Hematopoietic multipotent progenitor cell (in vitro differentiated cells): Measurements from ENCODE around the gene RXRG. TPM values are rescaled to one million over a fixed set of nuclear protein-coding genes. Genes with fewer than 3 reads are reported as not detected.
"Not testable (repeated sequence)": the region's sequence is repeated elsewhere in the genome, so short reads cannot be mapped to it uniquely, and the experiment has no call there.

Experiments used
- DNase-seq, 3 donors: peaks; one replicate each; pipeline ENCODE4 v3.0.0-alpha.2; 2011 to 2015; ENCODE audit warnings: low read depth in 2 of 3, low spot score in 2 of 3
- total RNA-seq: library from RNA; depleted of rRNA; stranded (reverse); fragments of >200 nt; gene quantifications from one replicate; pipeline ENCODE4 v1.2.3, GENCODE V29; 2012

Gene RXRG
- not detected for total RNA-seq

GRCh38 chr1:165444897-165445370 is at the start of gene RXRG:
TSS of gene RXRG (minus strand) at chr1:165445126. CDS start at chr1:165444893, 233 bp downstream.
- DNase-seq: peak in 2 of 3 donors; percentile 7 to 40

- DNase-seq: no peak
Observed at GRCh38 chr1:165492845-165493373, 48.0 kb upstream of the RXRG start.

GRCh38 chr1:165490175-165490574 is 45.2 kb upstream of the RXRG start:
- no peak for DNase-seq

- DNase-seq: no peak
Observed at GRCh38 chr1:165487921-165488320, 43.0 kb upstream of the RXRG start.

GRCh38 chr1:165486663-165487062 is 41.7 kb upstream of the RXRG start:
- DNase-seq: no peak

- DNase-seq: no peak
Observed at GRCh38 chr1:165485716-165486115, 40.8 kb upstream of the RXRG start.

- DNase-seq: no peak
Observed at GRCh38 chr1:165484532-165484931, 39.6 kb upstream of the RXRG start.

- DNase-seq: no peak
Observed at GRCh38 chr1:165483412-165483811, 38.5 kb upstream of the RXRG start.

- peak in 1 of 3 donors; percentile 4 for DNase-seq
Observed at GRCh38 chr1:165481820-165482532, 37.0 kb upstream of the RXRG start.

GRCh38 chr1:165476776-165477175 is 31.9 kb upstream of the RXRG start:
- no peak for DNase-seq

GRCh38 chr1:165474196-165474595 is 29.3 kb upstream of the RXRG start:
- no peak for DNase-seq

- no peak for DNase-seq
Observed at GRCh38 chr1:165473081-165473480, 28.2 kb upstream of the RXRG start.

- DNase-seq: no peak
Observed at GRCh38 chr1:165468726-165469249, 23.9 kb upstream of the RXRG start.

- no peak for DNase-seq
Observed at GRCh38 chr1:165468253-165468652, 23.3 kb upstream of the RXRG start.

GRCh38 chr1:165467706-165468105 is 22.8 kb upstream of the RXRG start:
- no peak for DNase-seq

- no peak for DNase-seq
Observed at GRCh38 chr1:165463978-165464377, 19.1 kb upstream of the RXRG start.

- DNase-seq: not testable (repeated sequence)
Observed at GRCh38 chr1:165459683-165460082, 14.8 kb upstream of the RXRG start.

- no peak for DNase-seq
Observed at GRCh38 chr1:165456861-165457260, 11.9 kb upstream of the RXRG start.

GRCh38 chr1:165456114-165456513 is 11.2 kb upstream of the RXRG start:
- no peak for DNase-seq

GRCh38 chr1:165455111-165455510 is 10.2 kb upstream of the RXRG start:
- DNase-seq: no peak

GRCh38 chr1:165454091-165454610 is 9.2 kb upstream of the RXRG start:
- no peak for DNase-seq
